C4-2B (cell line): Measurements from ENCODE around the gene EDC3.

Experiments used
- CTCF ChIP-seq: fragments of 450-650 bp; conservative IDR thresholded peaks from 2 replicates; pipeline ENCODE4 v1.5.1; 2017; ENCODE audit warnings: mild to moderate bottlenecking
- ZFX ChIP-seq: fragments of 450-650 bp; IDR thresholded peaks from 2 replicates; pipeline ENCODE4 v1.6.1; 2017

- TF ChIP-seq ZFX = no peak
- no peak for TF ChIP-seq CTCF
Measured at GRCh38 chr15:74594455-74594854, 101.4 kb downstream of the EDC3 start.
